ENCODE data around the gene C8B. TPM values are rescaled to one million over a fixed set of nuclear protein-coding genes. Genes with fewer than 3 reads are reported as not detected.

C8B gene
- total RNA-seq, 1 experiment from 2014 or later, result not detected

DNA sequence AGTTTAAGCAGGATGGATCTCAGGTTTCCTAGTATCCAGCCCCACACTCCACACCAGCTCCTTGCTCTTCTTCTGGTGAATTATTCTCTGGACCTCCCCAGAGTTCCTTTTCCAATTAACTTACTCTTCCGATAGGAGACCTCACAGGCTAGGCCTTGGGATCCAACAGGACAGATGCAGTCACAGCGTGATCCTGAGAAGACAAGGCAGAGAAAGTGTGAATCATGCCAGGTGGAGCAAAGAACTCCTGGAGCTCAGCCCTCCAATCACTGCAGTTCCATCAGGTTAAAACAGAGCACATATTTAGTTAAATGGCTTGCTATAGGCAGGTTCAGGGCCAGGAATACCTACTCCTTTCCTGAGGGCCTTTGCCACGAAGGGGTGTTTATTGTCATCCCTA is 34.1 kb downstream of the C8B start:
- Histone ChIP-seq H3K4me3 (ENCODE audit: low read depth, low read length) (no peak overlapping the region), H3K27me3 (replicated peaks; ENCODE audit: control insufficient read depth, insufficient read depth, low read length) (no peaks in the 10 kb centered on the region), H3K36me3 (ENCODE audit: control insufficient read depth, insufficient read depth, low read length) (no peaks in the 10 kb centered on the region), H3K9me3 (no peaks in the 10 kb centered on the region), H3K4me1 (no peaks in the 10 kb centered on the region)
- BruUV-seq (replicated peaks), result no TSS peak
- intact Hi-C loops (cut with micrococcal nuclease; ENCODE audit: unreplicated experiment), result no loop called here
- H3K4me1 Mint-ChIP-seq (ENCODE audit: low read depth, unreplicated experiment), result no peaks in the 10 kb centered on the region
- no peak overlapping the region for H3K27ac Mint-ChIP-seq (ENCODE audit: unreplicated experiment)
- H3K27me3 Mint-ChIP-seq (ENCODE audit: insufficient read depth, unreplicated experiment), result no peaks in the 10 kb centered on the region
- TF ChIP-seq, protein P1, sequence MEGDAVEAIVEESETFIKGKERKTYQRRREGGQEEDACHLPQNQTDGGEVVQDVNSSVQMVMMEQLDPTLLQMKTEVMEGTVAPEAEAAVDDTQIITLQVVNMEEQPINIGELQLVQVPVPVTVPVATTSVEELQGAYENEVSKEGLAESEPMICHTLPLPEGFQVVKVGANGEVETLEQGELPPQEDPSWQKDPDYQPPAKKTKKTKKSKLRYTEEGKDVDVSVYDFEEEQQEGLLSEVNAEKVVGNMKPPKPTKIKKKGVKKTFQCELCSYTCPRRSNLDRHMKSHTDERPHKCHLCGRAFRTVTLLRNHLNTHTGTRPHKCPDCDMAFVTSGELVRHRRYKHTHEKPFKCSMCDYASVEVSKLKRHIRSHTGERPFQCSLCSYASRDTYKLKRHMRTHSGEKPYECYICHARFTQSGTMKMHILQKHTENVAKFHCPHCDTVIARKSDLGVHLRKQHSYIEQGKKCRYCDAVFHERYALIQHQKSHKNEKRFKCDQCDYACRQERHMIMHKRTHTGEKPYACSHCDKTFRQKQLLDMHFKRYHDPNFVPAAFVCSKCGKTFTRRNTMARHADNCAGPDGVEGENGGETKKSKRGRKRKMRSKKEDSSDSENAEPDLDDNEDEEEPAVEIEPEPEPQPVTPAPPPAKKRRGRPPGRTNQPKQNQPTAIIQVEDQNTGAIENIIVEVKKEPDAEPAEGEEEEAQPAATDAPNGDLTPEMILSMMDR (IDR thresholded peaks at IDR 0.05; ENCODE audit: insufficient read depth in 1 of 2, low read depth in 1 of 2, low read length in 1 of 2, severe bottlenecking in 1 of 2, unreplicated experiment in 1 of 2), result no peak
- ChIA-PET CTCF (no interaction called here), POLR2A (no interaction called here)
- H3K4me3 Mint-ChIP-seq (ENCODE audit: unreplicated experiment), result no peak overlapping the region
- H3K9me3 Mint-ChIP-seq (ENCODE audit: unreplicated experiment), result peaks cover 10% of the 10 kb centered on the region
- H3K36me3 Mint-ChIP-seq (ENCODE audit: insufficient read depth, unreplicated experiment), result no peaks in the 10 kb centered on the region
- no peak for DNase-seq

DNA sequence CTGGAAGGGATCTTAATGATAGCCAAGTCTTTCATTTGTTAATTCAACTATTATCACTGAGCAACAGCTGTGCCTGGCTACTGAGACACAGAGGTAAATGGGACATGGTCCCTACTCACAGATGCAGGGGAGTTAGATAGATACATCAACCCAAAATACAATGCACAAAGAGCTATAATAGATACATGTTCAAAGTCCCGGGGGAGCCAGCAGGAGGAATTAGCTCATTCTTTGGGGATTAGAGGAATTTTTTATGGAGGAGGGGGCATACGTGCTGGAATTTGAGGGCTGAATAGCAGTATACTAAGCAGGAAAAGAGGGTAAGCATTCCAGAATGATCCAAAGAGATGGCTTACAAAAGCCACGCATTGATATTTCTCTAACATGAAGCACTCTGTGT is 34.6 kb downstream of the C8B start:
- no peak for DNase-seq
- Histone ChIP-seq H3K36me3 (ENCODE audit: control insufficient read depth, insufficient read depth, low read length) (no peaks in the 10 kb centered on the region), H3K9me3 (no peaks in the 10 kb centered on the region), H3K4me3 (ENCODE audit: low read depth, low read length) (no peak overlapping the region), H3K4me1 (no peaks in the 10 kb centered on the region), H3K27me3 (replicated peaks; ENCODE audit: control insufficient read depth, insufficient read depth, low read length) (no peaks in the 10 kb centered on the region)
- TF ChIP-seq, protein P1 (IDR thresholded peaks at IDR 0.05; ENCODE audit: insufficient read depth in 1 of 2, low read depth in 1 of 2, low read length in 1 of 2, severe bottlenecking in 1 of 2, unreplicated experiment in 1 of 2), result no peak
- intact Hi-C loops (cut with micrococcal nuclease; ENCODE audit: unreplicated experiment), result no loop called here
- Mint-ChIP-seq H3K36me3 (ENCODE audit: insufficient read depth, unreplicated experiment) (no peaks in the 10 kb centered on the region), H3K27ac (ENCODE audit: unreplicated experiment) (no peak overlapping the region), H3K9me3 (ENCODE audit: unreplicated experiment) (peaks cover 10% of the 10 kb centered on the region), H3K4me1 (ENCODE audit: low read depth, unreplicated experiment) (no peaks in the 10 kb centered on the region), H3K4me3 (ENCODE audit: unreplicated experiment) (no peak overlapping the region), H3K27me3 (ENCODE audit: insufficient read depth, unreplicated experiment) (no peaks in the 10 kb centered on the region)
- no TSS peak for BruUV-seq (replicated peaks)
- ChIA-PET CTCF (no interaction called here), POLR2A (no interaction called here)

DNA sequence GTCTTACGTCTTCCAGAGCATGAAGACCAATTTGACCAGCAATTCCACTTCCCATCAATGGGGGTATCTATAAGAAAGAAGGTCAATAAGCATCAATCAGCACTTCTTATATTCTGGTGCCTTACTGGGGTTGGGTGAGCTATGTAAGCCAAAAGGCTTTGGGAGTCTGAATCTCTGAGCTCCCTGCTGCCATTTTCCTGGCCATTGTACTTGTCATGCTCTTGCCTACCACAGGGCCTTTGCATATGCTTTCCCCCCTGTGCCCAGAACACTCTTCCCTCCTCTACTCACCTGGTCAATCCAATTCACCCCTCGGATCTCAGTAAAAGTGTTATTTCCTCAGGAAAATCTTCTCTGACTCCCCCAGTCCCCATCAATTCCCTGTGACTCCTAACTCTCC is 36.3 kb downstream of the C8B start:
- Histone ChIP-seq H3K9me3 (no peaks in the 10 kb centered on the region), H3K4me1 (peaks cover 4% of the 10 kb centered on the region; the same call in 1 of the 2 replicates), H3K36me3 (ENCODE audit: control insufficient read depth, insufficient read depth, low read length) (no peaks in the 10 kb centered on the region), H3K27me3 (replicated peaks; ENCODE audit: control insufficient read depth, insufficient read depth, low read length) (no peaks in the 10 kb centered on the region), H3K4me3 (ENCODE audit: low read depth, low read length) (no peak overlapping the region)
- TF ChIP-seq, protein P1 (IDR thresholded peaks at IDR 0.05; ENCODE audit: insufficient read depth in 1 of 2, low read depth in 1 of 2, low read length in 1 of 2, severe bottlenecking in 1 of 2, unreplicated experiment in 1 of 2), result no peak
- intact Hi-C loops (cut with micrococcal nuclease; ENCODE audit: unreplicated experiment), result no loop called here
- DNase-seq, result no peak
- CTCF ChIA-PET, result interaction anchor here (0.6 kb wide), 1 partner anchor 60 kb away, joined by 3 read pairs; no protein-coding TSS in a partner anchor
- Mint-ChIP-seq H3K27me3 (ENCODE audit: insufficient read depth, unreplicated experiment) (no peaks in the 10 kb centered on the region), H3K4me1 (ENCODE audit: low read depth, unreplicated experiment) (no peaks in the 10 kb centered on the region), H3K4me3 (ENCODE audit: unreplicated experiment) (no peak overlapping the region), H3K9me3 (ENCODE audit: unreplicated experiment) (peaks cover 10% of the 10 kb centered on the region), H3K36me3 (ENCODE audit: insufficient read depth, unreplicated experiment) (no peaks in the 10 kb centered on the region), H3K27ac (ENCODE audit: unreplicated experiment) (no peak overlapping the region)
- BruUV-seq (replicated peaks), result no TSS peak
- POLR2A ChIA-PET, result no interaction called here

All from Caco-2 (cell line).